Cortex of kidney (tissue), 1 donor: ENCODE measurements around the gene UNC5B.
"Not testable (repeated sequence)": the region's sequence is repeated elsewhere in the genome, so short reads cannot be mapped to it uniquely, and the experiment has no call there.

ENCODE experiments used
- DNase-seq: peaks from one replicate; lab custom pipeline; 2025; lab: John Stamatoyannopoulos, UW

UNC5B gene

DNA sequence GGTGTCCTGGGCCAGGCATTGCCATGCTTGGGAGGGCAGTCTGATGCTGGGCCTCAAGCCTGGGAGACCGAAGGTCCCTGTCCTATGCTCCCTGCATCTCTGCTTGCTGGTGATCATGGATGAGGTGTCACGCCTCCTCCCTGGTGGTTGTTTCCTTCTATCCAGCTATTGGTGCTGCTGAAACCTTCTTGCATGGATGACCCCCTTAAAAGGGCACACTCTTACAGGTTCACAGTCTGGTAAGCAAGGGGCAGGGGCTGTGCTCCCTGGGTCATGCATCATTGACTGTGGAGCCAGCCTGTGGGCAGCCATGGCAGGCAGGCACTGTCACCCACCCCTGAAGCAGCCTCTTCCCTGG is 69.9 kb downstream of the UNC5B start:
- no peak for DNase-seq

DNA sequence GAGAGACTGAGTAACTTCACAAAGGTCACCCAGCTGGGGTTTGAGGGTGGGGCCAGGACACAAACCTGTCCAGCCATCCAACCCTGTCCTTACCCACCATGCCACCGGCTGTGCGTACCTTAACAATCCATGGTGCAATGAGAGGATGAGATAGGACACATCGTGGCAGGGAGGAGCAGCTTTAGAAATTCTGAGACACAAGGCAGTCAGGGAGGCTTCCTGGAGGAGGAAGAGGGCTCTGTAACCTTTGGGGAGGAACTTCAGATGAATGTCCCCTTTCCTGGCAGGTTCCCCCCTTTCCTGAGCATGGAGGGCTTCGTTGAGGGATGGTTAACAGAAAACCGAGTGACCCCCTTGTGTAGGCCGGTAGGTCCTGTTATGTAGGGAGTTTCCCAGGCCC is 71.0 kb downstream of the UNC5B start:
- no peak for DNase-seq

DNA sequence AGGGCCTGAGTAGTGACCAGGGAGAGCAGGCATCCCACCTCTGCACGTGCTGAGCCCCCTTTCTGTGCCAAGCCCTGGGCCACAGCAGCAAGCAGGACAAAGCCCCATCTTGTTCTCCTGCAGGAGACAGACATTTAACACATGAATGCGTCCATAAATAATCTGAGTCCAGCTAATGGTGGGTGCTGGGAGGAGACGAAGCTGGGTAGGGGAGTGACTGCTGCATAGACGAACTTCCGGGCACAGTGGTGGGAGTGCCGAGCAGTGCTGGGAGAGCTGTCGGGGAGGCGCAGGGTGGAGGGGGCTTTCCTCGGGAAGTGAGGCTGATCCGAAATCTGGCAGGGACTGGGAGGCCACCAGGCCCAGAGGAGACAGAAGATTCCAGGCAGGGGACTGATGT is 71.5 kb downstream of the UNC5B start:
- no peak for DNase-seq

DNA sequence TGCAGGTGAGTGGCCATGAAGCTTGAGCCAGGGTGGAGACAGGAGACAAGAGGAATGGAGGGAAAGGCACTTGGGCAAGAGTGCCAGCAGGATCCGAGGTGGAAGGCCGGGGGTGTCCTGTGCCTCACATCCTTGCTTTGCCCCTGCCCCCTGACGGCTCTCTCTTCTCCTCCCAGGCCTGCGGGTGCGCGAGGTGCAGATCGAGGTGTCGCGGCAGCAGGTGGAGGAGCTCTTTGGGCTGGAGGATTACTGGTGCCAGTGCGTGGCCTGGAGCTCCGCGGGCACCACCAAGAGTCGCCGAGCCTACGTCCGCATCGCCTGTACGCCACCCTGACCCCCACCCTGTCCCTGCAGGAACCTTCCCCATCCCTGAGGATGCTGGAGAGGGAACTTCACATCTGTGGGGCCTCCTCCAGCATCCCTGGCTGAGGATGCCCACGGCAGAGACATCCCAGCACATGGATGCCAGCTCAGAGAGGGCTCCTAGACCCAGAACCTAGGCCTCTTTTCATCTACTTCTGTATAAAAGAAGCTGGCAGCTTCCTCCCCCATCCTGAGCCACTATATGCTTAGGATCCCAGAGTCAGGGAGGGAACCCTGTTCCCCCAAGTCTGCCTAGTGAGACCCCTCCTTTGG is 72.3 kb downstream of the UNC5B start:
- DNase-seq = no peak

DNA sequence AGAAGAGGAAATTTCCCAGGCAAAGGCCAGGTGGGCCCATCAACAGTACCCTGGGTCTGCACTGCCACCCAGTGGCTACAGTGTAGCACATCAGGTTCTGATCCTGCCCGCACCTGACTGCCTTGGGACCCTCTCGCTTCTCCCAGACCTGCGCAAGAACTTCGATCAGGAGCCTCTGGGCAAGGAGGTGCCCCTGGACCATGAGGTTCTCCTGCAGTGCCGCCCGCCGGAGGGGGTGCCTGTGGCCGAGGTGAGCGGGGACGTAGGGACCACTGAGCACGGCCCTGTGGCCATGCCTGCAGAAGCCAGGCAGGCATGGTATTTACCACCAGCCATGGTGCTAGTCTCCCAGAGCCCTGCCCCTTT is 72.8 kb downstream of the UNC5B start:
- no peak for DNase-seq

DNA sequence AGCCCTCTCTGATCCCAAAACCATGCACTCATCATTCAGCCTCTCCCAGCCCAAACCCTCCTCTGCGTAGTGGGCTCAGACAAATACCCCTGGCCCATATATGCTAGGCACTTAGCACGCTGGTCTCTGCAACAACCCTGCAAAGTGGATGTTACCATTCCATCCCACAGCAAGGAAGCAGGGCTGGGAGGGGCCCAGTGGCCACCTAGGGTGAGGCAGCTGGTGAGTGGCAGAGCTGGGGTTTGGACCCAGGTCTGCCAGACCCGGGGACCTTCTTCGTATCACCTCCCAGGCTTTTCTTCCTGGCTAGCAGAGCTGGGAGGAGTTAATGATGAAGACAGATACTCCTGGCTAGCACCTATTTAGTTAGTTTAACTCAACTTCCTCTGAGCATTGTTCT is 73.6 kb downstream of the UNC5B start:
- DNase-seq = no peak

DNA sequence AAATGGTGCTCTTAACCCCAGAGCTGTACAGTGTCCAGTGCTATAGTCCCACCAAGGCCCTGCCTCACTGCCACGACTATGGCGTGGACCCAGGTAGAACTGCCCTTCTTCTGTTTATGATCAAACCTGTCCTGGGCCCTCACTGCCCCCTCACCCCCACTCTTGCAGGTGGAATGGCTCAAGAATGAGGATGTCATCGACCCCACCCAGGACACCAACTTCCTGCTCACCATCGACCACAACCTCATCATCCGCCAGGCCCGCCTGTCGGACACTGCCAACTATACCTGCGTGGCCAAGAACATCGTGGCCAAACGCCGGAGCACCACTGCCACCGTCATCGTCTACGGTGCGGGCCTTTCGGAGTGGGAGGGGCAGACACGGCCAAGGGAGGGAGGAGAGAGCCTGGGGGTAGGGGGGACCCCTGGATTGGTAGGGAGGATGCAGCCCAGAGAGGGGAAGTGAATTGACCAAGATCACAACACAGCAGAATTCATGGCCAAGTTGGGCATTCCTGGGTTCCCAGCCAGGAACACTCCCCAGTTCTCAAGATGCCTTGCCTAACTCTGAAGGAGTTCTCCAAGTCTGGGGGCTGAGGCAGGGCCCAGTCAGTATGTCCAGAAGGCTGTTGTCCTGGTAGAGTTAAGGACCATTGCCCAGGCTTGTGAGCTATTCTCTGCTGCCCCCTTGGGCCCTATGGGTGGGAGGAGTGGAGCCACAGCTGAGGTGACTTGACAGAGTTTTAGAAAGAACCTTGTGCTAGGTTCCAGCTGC is 74.3 kb downstream of the UNC5B start:
- no peak for DNase-seq

DNA sequence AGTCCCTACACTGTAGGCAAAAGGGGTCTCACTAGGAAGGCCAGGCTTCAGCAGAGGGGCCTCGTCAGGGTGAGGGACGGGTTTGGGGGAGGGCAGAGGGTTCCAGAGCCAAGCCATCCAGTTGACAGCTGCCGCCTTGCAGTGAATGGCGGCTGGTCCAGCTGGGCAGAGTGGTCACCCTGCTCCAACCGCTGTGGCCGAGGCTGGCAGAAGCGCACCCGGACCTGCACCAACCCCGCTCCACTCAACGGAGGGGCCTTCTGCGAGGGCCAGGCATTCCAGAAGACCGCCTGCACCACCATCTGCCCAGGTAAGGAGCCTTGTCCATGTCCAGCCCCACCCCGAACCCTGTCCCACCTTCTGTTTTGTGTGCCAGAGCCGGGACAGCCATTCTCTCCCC is 75.1 kb downstream of the UNC5B start:
- DNase-seq = no peak

DNA sequence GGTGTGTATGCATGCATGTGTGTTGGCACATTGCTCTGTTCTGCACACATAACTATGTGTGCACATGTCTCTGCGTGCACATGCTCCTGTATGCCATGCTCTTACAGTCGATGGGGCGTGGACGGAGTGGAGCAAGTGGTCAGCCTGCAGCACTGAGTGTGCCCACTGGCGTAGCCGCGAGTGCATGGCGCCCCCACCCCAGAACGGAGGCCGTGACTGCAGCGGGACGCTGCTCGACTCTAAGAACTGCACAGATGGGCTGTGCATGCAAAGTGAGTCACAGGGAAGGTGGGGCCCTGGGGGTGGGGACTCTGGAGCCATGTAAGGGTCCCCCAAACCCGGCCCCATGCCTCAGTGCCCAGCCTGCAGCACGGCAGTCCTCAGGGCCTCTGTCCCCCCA is 76.1 kb downstream of the UNC5B start:
- no peak for DNase-seq

DNA sequence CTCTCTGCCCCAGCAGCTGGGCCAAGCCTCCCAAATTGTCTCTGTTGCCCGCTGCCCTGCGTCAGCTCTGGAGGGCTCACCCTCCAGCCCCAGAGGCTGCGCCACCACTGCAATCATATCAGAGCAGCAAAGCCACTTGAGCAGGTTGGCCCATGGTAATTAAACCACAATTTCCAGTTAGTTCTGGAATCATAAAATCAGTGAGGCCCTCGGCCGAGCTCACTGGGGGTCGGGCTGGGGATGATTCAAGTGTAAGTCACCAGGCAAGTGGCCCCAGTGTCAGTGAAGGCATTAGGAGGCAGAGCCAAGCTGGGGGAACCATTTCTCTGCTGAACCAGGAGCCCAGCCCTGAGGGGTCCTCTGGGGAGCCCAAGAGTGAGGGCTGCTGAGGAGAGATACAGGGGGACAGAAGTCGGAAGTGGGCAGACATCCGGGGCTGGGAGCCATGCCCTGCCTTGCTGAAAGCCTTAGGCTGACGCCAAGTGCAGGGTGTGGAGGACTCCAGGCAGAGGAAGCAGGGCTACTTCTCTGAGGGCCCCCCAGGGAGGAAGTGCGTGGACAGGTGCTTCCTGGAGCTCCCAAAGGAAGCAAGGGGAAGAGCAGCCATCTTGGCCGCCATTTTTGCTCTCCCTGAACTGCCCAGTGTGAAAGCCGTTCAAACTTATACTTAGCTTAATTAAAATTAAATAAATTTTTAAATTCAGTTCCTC is 77.2 kb downstream of the UNC5B start:
- DNase-seq = no peak

DNA sequence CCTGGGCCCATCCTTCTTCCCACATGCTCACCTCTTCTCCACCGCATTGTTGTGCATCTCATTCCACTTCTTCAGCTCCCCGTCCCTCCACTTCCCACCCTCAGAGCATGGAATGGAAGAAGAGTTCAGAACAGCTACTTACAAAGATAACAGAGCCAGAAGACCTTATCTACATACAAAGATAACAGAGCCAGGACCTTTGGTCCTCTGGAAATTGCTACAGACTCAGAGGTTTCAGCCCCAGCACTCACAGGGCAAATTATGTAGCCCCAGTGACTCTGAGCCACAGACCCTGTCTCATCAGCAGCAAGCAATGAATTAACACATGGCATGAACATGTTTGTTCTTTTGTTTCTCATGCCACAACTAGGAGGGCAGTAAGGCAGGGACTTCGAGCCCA is 78.0 kb downstream of the UNC5B start:
- no peak for DNase-seq

DNA sequence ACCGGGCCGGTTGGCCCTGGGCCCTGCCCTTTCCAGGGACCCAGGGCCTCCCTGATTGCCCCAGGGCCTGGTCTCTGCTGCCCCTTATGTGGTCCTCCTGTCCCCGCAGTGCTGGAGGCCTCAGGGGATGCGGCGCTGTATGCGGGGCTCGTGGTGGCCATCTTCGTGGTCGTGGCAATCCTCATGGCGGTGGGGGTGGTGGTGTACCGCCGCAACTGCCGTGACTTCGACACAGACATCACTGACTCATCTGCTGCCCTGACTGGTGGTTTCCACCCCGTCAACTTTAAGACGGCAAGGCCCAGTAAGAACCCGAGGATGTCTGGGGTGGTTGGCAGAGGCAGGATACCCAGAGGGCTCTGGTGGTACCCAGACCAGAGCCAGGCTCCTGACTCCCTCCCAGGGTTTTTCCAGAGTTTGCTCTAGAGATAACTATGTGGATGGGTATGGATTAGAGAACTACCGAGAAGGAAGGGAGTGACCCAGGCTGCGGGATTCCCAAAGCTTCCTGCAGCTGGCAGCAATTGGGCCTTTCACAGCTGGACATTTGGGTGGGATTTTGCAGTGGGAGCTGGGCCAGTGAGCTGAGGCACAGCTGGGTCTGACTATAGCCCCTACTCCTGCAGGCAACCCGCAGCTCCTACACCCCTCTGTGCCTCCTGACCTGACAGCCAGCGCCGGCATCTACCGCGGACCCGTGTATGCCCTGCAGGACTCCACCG is 78.6 kb downstream of the UNC5B start:
- no peak for DNase-seq

DNA sequence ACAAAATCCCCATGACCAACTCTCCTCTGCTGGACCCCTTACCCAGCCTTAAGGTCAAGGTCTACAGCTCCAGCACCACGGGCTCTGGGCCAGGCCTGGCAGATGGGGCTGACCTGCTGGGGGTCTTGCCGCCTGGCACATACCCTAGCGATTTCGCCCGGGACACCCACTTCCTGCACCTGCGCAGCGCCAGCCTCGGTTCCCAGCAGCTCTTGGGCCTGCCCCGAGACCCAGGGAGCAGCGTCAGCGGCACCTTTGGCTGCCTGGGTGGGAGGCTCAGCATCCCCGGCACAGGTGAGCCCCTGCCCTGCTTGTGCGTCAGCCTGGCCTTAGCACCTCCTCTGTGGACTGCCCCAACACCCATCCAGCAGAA is 79.1 kb downstream of the UNC5B start:
- no peak for DNase-seq

DNA sequence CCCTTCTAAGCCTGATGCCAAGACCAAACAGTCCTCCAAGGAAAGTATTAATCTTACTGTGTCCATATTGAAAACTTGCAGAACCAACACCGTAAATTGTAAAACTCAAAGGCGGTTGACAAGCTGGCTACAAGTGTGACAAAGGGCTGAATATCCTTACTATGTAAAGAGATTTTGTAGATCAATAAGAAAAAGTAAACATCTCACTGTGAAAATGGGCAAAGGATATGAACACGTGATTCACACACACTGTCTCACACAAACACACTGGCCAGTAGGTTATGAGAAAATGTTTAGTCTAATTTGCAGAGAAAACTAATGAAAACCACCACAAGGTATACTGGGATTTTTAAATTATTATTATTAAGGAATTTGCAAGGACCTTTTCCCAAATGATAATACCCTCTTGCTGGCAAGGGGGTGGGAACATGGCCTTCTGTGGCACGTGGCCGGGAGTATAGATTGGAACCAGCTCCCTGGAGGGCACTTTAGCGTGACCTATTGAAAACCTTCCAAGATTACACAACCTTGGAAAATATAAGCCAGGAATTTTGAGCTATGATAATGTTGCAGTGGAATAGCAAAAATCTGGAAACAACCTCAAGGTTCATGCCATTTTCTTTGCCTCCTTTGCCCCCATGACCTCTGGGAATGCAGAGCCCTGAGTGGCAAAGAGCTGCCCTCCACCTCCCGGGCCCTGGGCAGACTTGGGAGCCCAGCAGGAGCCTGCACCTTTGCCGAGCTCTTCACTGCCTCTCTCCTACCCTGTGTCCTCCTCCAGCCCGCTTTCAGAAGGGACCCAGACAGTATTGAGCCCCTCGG is 80.5 kb downstream of the UNC5B start:
- no peak for DNase-seq

DNA sequence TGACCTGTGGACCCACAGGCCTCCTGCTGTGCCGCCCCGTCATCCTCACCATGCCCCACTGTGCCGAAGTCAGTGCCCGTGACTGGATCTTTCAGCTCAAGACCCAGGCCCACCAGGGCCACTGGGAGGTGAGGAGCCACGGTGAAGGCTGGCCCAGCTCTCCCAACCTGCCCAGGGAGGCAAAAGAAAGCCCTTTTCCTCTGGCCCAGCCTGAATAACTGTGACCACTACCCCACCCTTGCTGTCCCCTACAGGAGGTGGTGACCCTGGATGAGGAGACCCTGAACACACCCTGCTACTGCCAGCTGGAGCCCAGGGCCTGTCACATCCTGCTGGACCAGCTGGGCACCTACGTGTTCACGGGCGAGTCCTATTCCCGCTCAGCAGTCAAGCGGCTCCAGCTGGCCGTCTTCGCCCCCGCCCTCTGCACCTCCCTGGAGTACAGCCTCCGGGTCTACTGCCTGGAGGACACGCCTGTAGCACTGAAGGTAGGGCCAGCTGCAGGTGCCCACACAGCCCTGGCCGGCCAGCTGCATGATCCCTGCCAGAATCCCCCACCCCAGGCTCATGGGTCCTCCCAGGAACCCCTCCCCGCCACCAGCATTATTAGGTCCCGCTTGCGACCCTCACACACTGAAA is 81.2 kb downstream of the UNC5B start:
- DNase-seq = no peak

DNA sequence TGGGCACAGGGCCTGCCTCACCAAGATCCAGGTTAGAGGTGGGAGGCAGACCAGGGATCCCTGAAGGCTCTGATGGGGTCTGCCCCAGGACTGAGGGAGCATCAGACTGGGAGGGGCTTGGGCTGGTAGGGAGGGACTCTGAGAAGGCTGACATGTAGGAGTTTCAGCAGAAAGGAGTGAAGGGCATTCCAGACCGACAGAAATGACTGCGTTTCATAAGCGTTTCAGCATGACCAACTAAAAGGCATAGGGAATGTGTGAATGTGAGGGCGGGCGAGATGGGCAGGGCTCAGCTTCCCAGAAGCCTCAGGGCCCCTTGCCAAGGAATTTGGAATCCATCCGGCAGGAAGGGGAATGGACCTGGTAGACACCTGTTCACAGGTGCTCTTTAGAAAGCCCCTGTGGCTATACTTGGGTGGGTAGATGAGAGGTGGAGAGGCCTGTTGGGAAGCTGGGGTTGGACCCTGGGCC is 81.8 kb downstream of the UNC5B start:
- no peak for DNase-seq

DNA sequence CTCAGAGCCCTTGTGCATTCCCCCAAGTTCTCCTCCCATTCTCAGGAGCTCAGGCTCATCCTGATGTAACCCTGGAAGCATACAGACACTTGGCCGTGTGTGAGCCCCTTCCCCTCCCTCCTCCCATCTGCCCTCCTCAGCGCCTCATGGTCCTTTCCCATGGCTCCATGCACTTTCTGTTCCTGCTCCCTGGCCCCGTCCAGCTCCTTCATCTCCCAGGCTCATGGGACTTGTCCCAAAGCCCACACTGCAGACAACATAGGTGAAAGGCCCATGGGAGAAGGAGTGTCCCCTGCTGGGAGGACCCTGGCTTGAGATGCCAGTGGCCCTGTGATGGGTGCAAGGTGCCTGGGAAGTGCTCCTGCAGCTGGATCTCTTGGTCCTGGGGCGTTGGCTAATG is 82.5 kb downstream of the UNC5B start:
- DNase-seq = no peak

DNA sequence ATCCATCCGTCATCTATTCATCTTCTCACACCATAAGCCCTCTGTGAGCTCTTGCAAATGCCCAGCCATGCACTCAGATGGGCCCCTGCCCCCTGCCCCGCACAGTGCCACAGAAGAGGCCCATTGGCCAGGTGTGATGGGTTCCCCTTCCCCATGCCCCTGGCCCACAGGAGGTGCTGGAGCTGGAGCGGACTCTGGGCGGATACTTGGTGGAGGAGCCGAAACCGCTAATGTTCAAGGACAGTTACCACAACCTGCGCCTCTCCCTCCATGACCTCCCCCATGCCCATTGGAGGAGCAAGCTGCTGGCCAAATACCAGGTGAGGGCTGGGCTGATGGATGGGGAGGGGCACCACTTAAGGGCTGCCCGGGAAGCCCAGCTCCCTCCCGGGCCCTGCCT is 83.3 kb downstream of the UNC5B start:
- DNase-seq = no peak

DNA sequence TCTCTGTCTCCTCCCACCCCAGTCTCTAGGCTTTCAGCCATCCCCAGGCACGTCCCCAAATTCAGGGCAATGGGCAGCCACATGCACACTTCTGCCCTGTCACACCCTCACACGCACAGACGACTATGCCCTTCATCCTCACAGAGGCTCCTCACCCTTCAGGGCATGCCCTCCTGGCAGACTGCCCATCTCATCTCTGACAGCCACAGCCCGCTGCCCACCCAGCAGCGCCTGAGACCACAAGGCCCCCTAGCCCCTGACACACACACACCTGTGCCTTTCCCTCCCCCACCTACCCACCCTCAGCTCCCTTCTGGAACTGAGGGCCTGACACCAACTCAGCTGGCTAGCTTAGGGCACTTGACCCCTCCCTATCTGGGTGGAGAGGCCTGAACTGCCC is 83.7 kb downstream of the UNC5B start:
- no peak for DNase-seq

DNA sequence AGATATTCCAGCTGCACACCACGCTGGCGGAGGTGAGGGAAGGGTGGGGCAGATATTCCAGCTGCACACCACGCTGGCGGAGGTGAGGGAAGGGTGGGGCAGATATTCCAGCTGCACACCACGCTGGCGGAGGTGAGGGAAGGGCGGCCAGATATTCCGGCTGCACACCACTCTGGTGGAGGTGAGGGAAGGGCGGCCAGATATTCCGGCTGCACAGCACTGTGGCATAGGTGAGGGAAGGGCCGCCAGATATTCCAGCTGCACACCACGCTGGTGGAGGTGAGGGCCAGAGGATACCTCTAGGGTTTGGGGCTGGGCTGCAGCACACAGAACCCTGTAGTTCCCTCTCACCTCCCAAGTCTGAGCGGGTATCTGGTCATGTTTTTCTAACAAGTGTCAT is 84.4 kb downstream of the UNC5B start:
- not testable (repeated sequence) for DNase-seq

DNA sequence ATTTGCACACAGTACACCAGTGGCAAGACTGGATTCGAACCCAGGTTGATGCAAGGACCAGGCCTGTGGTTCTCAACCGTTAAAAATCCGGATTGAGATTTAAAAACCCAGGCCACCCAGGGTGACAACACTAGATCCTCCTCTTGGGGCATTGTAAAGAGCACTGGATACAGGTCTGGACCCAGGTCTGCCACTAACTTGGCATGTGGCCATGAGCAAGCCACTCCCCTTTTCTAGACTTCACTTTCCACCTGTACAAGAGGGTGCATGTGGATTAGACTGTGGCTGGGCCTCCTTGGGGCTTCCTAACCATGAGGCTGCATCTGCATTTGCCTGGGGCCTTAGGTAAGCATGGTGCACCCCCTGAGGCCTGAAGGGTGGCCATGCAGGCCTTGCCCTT is 85.0 kb downstream of the UNC5B start:
- DNase-seq = no peak
